Measurements from ENCODE around the gene URB1. TPM values are rescaled to one million over a fixed set of nuclear protein-coding genes. Genes with fewer than 3 reads are reported as not detected.

Gene URB1
- total RNA-seq, 1 donor from 2014 or later, result 15.5 TPM

DNA sequence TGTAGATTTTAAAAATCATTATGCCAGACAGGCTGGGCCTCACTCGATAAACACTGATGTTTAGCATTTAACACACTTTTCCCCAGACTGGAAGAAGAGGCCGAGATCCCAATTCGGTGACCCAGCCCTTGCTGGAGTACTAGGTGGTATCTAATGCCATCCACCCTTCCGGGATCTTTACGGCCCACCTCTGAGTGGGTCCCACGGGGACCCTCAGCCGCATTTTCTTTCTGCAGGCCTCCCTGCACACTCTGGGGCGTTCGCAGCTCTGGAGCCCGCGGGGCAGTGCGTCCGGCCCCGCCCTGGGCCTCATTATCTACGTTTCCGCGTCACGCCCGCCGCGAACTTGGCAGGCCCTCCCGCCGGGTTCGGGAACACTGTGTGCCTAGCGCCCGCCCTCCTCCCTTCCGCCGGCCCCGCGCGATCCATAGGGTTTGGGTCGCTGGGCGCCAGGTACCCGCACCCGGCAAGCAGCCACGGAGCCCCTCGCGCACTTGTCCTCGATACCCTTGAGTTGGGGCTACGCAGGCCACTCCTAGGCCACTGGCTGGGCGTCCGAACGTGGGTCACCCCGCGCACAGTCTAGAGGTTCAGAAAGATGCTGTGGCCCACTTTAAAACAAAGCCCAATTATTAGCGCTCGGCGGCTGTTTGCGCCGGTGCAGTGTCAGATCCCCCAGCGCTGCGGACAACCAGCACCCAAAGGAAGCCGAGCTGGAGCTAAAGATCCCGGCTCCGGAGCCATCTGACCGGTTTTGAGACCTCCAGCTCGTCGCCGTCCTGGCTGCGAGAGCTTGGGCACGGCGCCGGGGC, 18.7 kb upstream of the URB1 start:
- H3K4me1 Mint-ChIP-seq (ENCODE audit: low read depth, unreplicated experiment), result peaks cover 32% of the 10 kb centered on the region
- peaks cover 11% of the 10 kb centered on the region for H3K9me3 Mint-ChIP-seq (ENCODE audit: unreplicated experiment)
- peak overlapping the region; percentile 87 for H3K4me3 Mint-ChIP-seq (ENCODE audit: unreplicated experiment)
- H3K36me3 Mint-ChIP-seq (ENCODE audit: unreplicated experiment), result peaks cover 4% of the 10 kb centered on the region
- peaks cover 21% of the 10 kb centered on the region for H3K27me3 Mint-ChIP-seq (ENCODE audit: unreplicated experiment)
- DNase-seq, result peak; percentile 51
- no peak overlapping the region for H3K27ac Mint-ChIP-seq (ENCODE audit: unreplicated experiment)
- TF ChIP-seq, protein P1, sequence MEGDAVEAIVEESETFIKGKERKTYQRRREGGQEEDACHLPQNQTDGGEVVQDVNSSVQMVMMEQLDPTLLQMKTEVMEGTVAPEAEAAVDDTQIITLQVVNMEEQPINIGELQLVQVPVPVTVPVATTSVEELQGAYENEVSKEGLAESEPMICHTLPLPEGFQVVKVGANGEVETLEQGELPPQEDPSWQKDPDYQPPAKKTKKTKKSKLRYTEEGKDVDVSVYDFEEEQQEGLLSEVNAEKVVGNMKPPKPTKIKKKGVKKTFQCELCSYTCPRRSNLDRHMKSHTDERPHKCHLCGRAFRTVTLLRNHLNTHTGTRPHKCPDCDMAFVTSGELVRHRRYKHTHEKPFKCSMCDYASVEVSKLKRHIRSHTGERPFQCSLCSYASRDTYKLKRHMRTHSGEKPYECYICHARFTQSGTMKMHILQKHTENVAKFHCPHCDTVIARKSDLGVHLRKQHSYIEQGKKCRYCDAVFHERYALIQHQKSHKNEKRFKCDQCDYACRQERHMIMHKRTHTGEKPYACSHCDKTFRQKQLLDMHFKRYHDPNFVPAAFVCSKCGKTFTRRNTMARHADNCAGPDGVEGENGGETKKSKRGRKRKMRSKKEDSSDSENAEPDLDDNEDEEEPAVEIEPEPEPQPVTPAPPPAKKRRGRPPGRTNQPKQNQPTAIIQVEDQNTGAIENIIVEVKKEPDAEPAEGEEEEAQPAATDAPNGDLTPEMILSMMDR (IDR thresholded peaks at IDR 0.05; ENCODE audit: partially characterized antibody, unreplicated experiment), result no peak

DNA sequence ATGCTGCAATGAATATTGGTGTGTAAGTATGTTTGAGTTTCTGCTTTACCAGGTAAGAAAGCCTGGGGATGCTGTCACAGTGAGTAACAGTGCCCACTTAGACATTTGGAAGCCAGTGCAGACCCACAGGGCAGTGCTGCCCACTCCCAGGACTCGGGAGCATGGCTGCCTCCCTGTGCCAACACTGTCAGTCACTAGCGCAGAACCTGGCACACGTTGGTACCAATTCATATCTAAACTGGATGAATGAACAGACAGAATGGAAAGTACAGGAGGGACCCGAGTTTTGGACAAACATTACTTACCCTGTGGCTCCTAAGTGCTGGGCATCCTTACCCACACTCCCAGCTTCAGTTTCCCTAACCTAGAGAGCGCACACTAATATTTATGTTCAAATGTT, 18.1 kb upstream of the URB1 start:
- TF ChIP-seq, protein P1 (IDR thresholded peaks at IDR 0.05; ENCODE audit: partially characterized antibody, unreplicated experiment), result no peak
- Mint-ChIP-seq H3K4me3 (ENCODE audit: unreplicated experiment) (peak overlapping the region; percentile 87), H3K9me3 (ENCODE audit: unreplicated experiment) (peaks cover 11% of the 10 kb centered on the region), H3K4me1 (ENCODE audit: low read depth, unreplicated experiment) (peaks cover 30% of the 10 kb centered on the region), H3K27ac (ENCODE audit: unreplicated experiment) (no peak overlapping the region), H3K36me3 (ENCODE audit: unreplicated experiment) (peaks cover 4% of the 10 kb centered on the region), H3K27me3 (ENCODE audit: unreplicated experiment) (peaks cover 21% of the 10 kb centered on the region)
- DNase-seq, result no peak

DNA sequence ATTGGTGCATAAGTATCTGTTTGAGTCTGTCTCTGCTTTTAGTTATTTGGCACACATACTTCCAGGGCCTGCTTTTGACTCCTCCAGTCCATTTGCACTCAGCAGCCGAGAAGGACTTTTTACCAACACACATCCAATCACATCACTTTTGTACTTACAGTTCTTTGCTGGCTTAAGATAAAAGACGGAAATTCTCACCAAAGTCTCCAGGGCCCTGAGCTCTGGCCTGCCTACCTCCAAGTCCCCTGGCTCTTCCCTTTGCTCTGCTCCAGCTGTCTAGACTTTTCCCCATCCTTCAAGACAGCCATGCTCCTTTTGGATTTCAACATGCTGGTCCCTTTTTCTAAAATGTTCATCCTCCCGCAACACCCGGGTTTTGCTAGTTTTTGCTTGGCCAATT, 17.5 kb upstream of the URB1 start:
- peak overlapping the region; percentile 53 for H3K4me3 Mint-ChIP-seq (ENCODE audit: unreplicated experiment)
- H3K27me3 Mint-ChIP-seq (ENCODE audit: unreplicated experiment), result peaks cover 21% of the 10 kb centered on the region
- H3K27ac Mint-ChIP-seq (ENCODE audit: unreplicated experiment), result peak overlapping the region; percentile 25
- peaks cover 4% of the 10 kb centered on the region for H3K36me3 Mint-ChIP-seq (ENCODE audit: unreplicated experiment)
- H3K9me3 Mint-ChIP-seq (ENCODE audit: unreplicated experiment), result peaks cover 11% of the 10 kb centered on the region
- H3K4me1 Mint-ChIP-seq (ENCODE audit: low read depth, unreplicated experiment), result peaks cover 24% of the 10 kb centered on the region
- DNase-seq, result no peak
- TF ChIP-seq, protein P1 (IDR thresholded peaks at IDR 0.05; ENCODE audit: partially characterized antibody, unreplicated experiment), result no peak

DNA sequence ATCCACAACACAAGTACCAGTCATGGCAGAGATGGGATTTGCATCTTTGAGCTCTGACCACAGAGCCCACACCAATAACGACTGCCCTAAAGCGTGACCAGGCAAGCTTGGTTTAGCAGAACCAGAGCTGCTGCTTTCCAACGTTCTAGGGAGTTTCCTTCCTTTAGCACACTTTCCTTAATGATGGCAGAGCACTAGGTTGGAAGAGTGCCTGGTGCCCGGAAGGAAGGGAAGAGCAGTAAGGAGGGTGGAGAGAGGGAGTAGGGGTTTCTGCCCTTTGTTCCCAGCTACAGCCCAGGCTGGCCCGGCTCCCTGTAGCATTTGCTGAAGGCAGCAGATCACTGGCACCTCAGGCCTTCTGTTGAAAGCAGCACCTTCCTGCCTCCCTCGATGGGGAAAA, 13.6 kb upstream of the URB1 start:
- TF ChIP-seq, protein P1 (IDR thresholded peaks at IDR 0.05; ENCODE audit: partially characterized antibody, unreplicated experiment), result no peak
- peaks cover 12% of the 10 kb centered on the region for H3K4me1 Mint-ChIP-seq (ENCODE audit: low read depth, unreplicated experiment)
- DNase-seq, result no peak
- peaks cover 7% of the 10 kb centered on the region for H3K27me3 Mint-ChIP-seq (ENCODE audit: unreplicated experiment)
- no peak overlapping the region for H3K4me3 Mint-ChIP-seq (ENCODE audit: unreplicated experiment)
- peaks cover 4% of the 10 kb centered on the region for H3K9me3 Mint-ChIP-seq (ENCODE audit: unreplicated experiment)
- peaks cover 4% of the 10 kb centered on the region for H3K36me3 Mint-ChIP-seq (ENCODE audit: unreplicated experiment)
- no peak overlapping the region for H3K27ac Mint-ChIP-seq (ENCODE audit: unreplicated experiment)

DNA sequence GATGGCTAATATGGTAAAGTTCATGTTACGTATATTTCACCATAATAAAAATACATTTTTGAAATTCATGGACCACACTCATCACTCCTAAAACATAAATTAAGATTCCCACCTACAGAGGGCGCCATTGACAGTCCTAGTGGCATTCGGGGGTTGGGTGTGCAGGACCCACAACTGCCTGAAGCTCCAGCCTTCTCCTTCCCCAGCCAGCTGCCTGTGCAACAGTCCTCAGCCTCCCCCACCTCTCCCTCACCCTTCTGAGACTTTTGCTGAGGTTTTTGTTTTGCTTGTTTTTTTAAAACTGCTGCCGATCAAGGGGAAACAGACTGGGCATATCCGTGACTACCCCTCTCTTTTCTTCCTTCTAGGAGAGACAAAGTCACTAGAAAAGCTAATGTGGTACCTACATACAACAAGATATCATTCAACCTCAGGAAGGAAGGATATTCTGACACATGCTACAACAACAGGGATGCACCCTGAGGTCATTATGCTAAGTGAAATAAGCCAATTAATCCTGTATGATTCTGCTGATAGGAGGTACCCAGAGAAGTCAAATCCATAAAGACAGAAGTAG, 10.5 kb upstream of the URB1 start:
- H3K4me3 Mint-ChIP-seq (ENCODE audit: unreplicated experiment), result no peak overlapping the region
- TF ChIP-seq, protein P1 (IDR thresholded peaks at IDR 0.05; ENCODE audit: partially characterized antibody, unreplicated experiment), result peak; percentile 79
- no peaks in the 10 kb centered on the region for H3K36me3 Mint-ChIP-seq (ENCODE audit: unreplicated experiment)
- H3K27me3 Mint-ChIP-seq (ENCODE audit: unreplicated experiment), result peaks cover 2% of the 10 kb centered on the region
- H3K9me3 Mint-ChIP-seq (ENCODE audit: unreplicated experiment), result peaks cover 4% of the 10 kb centered on the region
- H3K4me1 Mint-ChIP-seq (ENCODE audit: low read depth, unreplicated experiment), result peaks cover 2% of the 10 kb centered on the region
- DNase-seq, result peak; percentile 62
- no peak overlapping the region for H3K27ac Mint-ChIP-seq (ENCODE audit: unreplicated experiment)

All from glutamatergic neuron (in vitro differentiated cells).